ENCODE data around the gene FBLN5. TPM values are rescaled to one million over a fixed set of nuclear protein-coding genes. Genes with fewer than 3 reads are reported as not detected.

FBLN5 gene
- total RNA-seq, 5 donors from 2014 or later (not counting 1 experiment from before 2014, with no cell fraction given), result 4.2 to 19.5 (median 9.5) TPM

DNA sequence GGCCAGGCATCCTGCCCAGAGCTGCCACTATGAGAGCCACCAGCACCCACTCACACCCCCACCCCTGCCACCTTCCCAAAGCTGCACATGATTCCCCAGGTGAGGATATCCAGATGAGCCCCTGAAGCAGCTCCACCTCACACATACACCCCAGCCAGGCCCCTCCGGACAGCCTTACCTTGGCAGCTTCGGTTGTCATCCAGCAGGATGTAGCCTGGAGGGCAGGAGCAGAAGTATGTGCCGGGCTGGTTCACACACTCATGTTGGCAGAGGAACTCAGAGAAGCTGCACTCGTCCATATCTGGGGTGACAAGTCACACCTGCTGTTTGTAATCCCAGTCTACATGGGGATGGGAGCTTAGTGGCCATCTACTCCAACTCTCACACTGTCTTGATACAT, 64.7 kb downstream of the FBLN5 start:
- peaks cover 41 to 59% (median 45%) of the 10 kb centered on the region in 3 donors for H3K4me1 Mint-ChIP-seq
- H3K27me3 Mint-ChIP-seq, result no peaks in the 10 kb centered on the region
- DNase-seq, result no peak
- no peak overlapping the region for H3K4me3 Mint-ChIP-seq
- ChIA-PET POLR2A (no interaction called here), CTCF (no interaction called here)
- Histone ChIP-seq H3K36me3 (ENCODE audit: control insufficient read depth in 2 of 2, extremely low read depth in 1 of 2, insufficient read depth in 1 of 2, low read length in 1 of 2) (no peaks in the 10 kb centered on the region), H3K27ac (ENCODE audit: low read length) (no peak overlapping the region), H3K9me3 (no peaks in the 10 kb centered on the region), H3K4me1 (ENCODE audit: control insufficient read depth in 1 of 2, extremely low read depth in 1 of 2, insufficient read depth in 2 of 2, low read length in 2 of 2) (peaks cover 6 to 26% of the 10 kb centered on the region in 2 experiments), H3K27me3 (replicated peaks in 1 of 2; ENCODE audit: control insufficient read depth in 2 of 2, extremely low read depth in 1 of 2, insufficient read depth in 2 of 2, low read length in 1 of 2) (no peaks in the 10 kb centered on the region), H3K4me3 (ENCODE audit: control insufficient read depth in 1 of 2, extremely low read depth in 1 of 2, low read length in 1 of 2) (no peak overlapping the region)
- no peaks in the 10 kb centered on the region for H3K36me3 Mint-ChIP-seq
- WGBS (ENCODE audit: insufficient coverage), result 83% methylated on average over 2 of the region's 4 CpGs
- no peak for ATAC-seq (replicated peaks in 1 of 4)
- H3K27ac Mint-ChIP-seq, result no peak overlapping the region
- H3K9me3 Mint-ChIP-seq, result no peaks in the 10 kb centered on the region

DNA sequence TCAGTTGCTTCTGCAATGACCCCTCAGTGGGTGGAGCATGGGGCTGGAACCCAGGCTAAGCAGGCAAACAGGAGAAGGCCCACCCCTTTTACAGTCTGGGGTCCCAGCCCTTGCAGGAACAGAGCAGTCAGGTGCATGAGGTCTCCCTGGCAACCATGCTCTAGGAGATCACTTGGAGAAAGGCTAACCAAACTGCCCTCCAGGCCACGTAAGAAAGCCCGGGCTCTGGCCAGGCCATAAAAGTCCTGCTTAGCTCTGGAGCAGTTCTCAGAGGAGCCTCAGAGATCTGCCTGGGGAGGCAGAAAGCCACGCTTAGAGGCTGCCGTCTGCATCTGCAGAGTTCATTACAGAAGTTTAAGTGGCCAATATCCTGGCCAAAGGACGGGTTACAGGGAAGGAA, 65.1 kb downstream of the FBLN5 start:
- WGBS (ENCODE audit: insufficient coverage), result 98% methylated on average over 5 of the region's 5 CpGs
- no peaks in the 10 kb centered on the region for H3K36me3 Mint-ChIP-seq
- ChIA-PET CTCF (no interaction called here), POLR2A (no interaction called here)
- Histone ChIP-seq H3K4me1 (ENCODE audit: control insufficient read depth in 1 of 2, extremely low read depth in 1 of 2, insufficient read depth in 2 of 2, low read length in 2 of 2) (peaks cover 9 to 28% of the 10 kb centered on the region in 2 experiments), H3K27ac (ENCODE audit: low read length) (no peak overlapping the region), H3K27me3 (replicated peaks in 1 of 2; ENCODE audit: control insufficient read depth in 2 of 2, extremely low read depth in 1 of 2, insufficient read depth in 2 of 2, low read length in 1 of 2) (no peaks in the 10 kb centered on the region), H3K36me3 (ENCODE audit: control insufficient read depth in 2 of 2, extremely low read depth in 1 of 2, insufficient read depth in 1 of 2, low read length in 1 of 2) (no peaks in the 10 kb centered on the region), H3K9me3 (no peaks in the 10 kb centered on the region), H3K4me3 (ENCODE audit: control insufficient read depth in 1 of 2, extremely low read depth in 1 of 2, low read length in 1 of 2) (no peak overlapping the region)
- peaks cover 45 to 63% (median 49%) of the 10 kb centered on the region in 3 donors for H3K4me1 Mint-ChIP-seq
- no peak overlapping the region for H3K27ac Mint-ChIP-seq
- no peaks in the 10 kb centered on the region for H3K9me3 Mint-ChIP-seq
- H3K27me3 Mint-ChIP-seq, result no peaks in the 10 kb centered on the region
- ATAC-seq (replicated peaks in 1 of 4) (no peak), DNase-seq (no peak)
- H3K4me3 Mint-ChIP-seq, result no peak overlapping the region

DNA sequence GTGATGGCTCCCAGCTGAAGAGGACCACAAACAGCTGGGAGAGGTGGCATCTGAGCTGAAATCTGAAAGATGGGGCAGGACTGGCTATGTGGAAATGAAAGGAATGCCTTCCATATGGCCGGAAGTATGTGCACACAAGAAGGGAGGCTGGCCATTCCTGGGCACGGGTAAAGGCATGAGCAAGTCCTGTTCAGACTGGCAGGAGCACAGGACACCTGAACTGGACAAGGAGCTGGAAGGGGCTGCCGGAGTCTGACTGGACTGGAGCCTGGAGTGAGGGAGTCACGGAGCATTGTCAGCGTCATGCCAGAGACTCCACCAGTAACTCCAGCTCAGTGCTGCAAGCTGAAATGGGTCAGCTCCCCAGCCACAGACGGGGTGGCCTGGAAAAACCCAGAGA, 68.3 kb downstream of the FBLN5 start:
- Histone ChIP-seq H3K27me3 (replicated peaks in 1 of 2; ENCODE audit: control insufficient read depth in 2 of 2, extremely low read depth in 1 of 2, insufficient read depth in 2 of 2, low read length in 1 of 2) (no peaks in the 10 kb centered on the region), H3K9me3 (no peaks in the 10 kb centered on the region), H3K36me3 (ENCODE audit: control insufficient read depth in 2 of 2, extremely low read depth in 1 of 2, insufficient read depth in 1 of 2, low read length in 1 of 2) (no peaks in the 10 kb centered on the region), H3K4me1 (ENCODE audit: control insufficient read depth in 1 of 2, extremely low read depth in 1 of 2, insufficient read depth in 2 of 2, low read length in 2 of 2) (peaks cover 27 to 58% of the 10 kb centered on the region in 2 experiments), H3K27ac (ENCODE audit: low read length) (no peak overlapping the region), H3K4me3 (ENCODE audit: control insufficient read depth in 1 of 2, extremely low read depth in 1 of 2, low read length in 1 of 2) (no peak overlapping the region)
- ChIA-PET CTCF (no interaction called here), POLR2A (interaction anchor here in 1 of 2 donors (0.5 kb wide), 2 partner anchors 10 to 12 kb away, joined by 3 to 6 read pairs; no protein-coding TSS in a partner anchor)
- peaks cover 73 to 83% (median 75%) of the 10 kb centered on the region in 3 donors for H3K4me1 Mint-ChIP-seq
- H3K4me3 Mint-ChIP-seq, result peak overlapping the region in 1 of 3 donors; percentile 22
- H3K27ac Mint-ChIP-seq, result peak overlapping the region; percentile 43 to 57
- H3K9me3 Mint-ChIP-seq, result no peaks in the 10 kb centered on the region
- H3K36me3 Mint-ChIP-seq, result no peaks in the 10 kb centered on the region
- ATAC-seq (replicated peaks in 1 of 4) (no peak), DNase-seq (no peak)
- WGBS (ENCODE audit: insufficient coverage), result 84% methylated on average over 6 of the region's 6 CpGs
- no peaks in the 10 kb centered on the region for H3K27me3 Mint-ChIP-seq

DNA sequence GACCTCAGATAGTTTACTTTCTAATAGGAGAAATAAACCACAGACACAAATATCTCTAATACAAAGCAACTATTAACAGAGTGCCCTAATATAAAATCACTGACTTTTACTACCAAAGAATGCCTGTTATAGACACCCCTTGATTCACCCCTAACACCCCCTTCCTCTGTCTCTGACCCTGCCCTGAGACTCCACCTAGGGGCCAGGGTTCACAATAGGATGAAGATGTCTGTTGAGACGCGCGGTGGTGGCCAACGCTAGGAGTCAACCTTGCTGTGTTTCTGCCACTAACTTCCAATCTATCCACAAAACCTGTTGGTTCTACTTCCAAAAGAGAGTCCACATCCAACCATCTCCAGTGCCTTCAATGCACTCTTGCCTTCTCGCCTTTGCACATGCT, 69.2 kb downstream of the FBLN5 start:
- H3K27ac Mint-ChIP-seq, result peak overlapping the region in 1 of 2 donors; percentile 57
- DNase-seq (no peak), ATAC-seq (replicated peaks in 1 of 4) (no peak)
- H3K4me1 Mint-ChIP-seq, result peaks cover 83 to 90% (median 83%) of the 10 kb centered on the region in 3 donors
- H3K27ac ChIP-seq (ENCODE audit: low read length), result no peak overlapping the region
- peaks cover 35 to 68% of the 10 kb centered on the region in 2 experiments for H3K4me1 ChIP-seq (ENCODE audit: control insufficient read depth in 1 of 2, extremely low read depth in 1 of 2, insufficient read depth in 2 of 2, low read length in 2 of 2)
- H3K4me3 Mint-ChIP-seq, result peak overlapping the region in 1 of 3 donors; percentile 0
- no peaks in the 10 kb centered on the region for H3K9me3 Mint-ChIP-seq
- no peaks in the 10 kb centered on the region for H3K36me3 Mint-ChIP-seq
- ChIA-PET CTCF (no interaction called here), POLR2A (no interaction called here)
- H3K27me3 ChIP-seq (replicated peaks in 1 of 2; ENCODE audit: control insufficient read depth in 2 of 2, extremely low read depth in 1 of 2, insufficient read depth in 2 of 2, low read length in 1 of 2), result no peaks in the 10 kb centered on the region
- no peaks in the 10 kb centered on the region for H3K36me3 ChIP-seq (ENCODE audit: control insufficient read depth in 2 of 2, extremely low read depth in 1 of 2, insufficient read depth in 1 of 2, low read length in 1 of 2)
- no peak overlapping the region for H3K4me3 ChIP-seq (ENCODE audit: control insufficient read depth in 1 of 2, extremely low read depth in 1 of 2, low read length in 1 of 2)
- H3K9me3 ChIP-seq, result no peaks in the 10 kb centered on the region
- WGBS (ENCODE audit: insufficient coverage), result 100% methylated on average over 5 of the region's 5 CpGs
- no peaks in the 10 kb centered on the region for H3K27me3 Mint-ChIP-seq

DNA sequence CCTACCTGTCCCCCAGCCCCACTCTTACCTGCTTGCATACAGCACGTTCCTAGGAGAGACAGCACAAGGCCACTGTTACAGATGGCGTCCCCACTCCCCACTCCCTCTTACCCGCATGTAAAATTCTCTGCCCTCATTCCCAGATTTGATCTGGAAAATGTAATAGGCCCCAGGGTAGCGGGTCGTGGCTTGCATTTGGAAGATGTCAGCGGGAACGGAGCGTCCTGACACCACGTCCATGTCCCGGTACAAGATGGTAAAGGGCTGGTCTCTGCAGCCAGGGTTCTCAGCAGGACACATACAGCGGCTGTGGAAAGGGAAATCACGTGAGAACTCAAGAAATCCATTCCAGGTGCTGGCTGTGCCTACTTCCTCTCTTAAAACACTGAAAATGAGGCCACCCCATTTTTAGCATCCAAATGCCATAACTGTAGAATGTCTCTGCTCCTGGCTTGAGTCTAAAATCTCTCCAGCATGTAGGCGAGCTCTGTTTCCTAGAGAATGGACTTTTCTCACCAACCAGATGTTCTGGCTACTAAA, 70.0 kb downstream of the FBLN5 start:
- Mint-ChIP-seq H3K4me3 (peak overlapping the region in 1 of 3 donors; percentile 29), H3K27ac (peak overlapping the region; percentile 71 to 100), H3K36me3 (no peaks in the 10 kb centered on the region), H3K4me1 (peaks cover 86 to 93% (median 89%) of the 10 kb centered on the region in 3 donors), H3K9me3 (no peaks in the 10 kb centered on the region), H3K27me3 (no peaks in the 10 kb centered on the region)
- H3K36me3 ChIP-seq (ENCODE audit: control insufficient read depth in 2 of 2, extremely low read depth in 1 of 2, insufficient read depth in 1 of 2, low read length in 1 of 2), result no peaks in the 10 kb centered on the region
- H3K4me3 ChIP-seq (ENCODE audit: control insufficient read depth in 1 of 2, extremely low read depth in 1 of 2, low read length in 1 of 2), result no peak overlapping the region
- no peak overlapping the region for H3K27ac ChIP-seq (ENCODE audit: low read length)
- H3K9me3 ChIP-seq, result no peaks in the 10 kb centered on the region
- POLR2A ChIA-PET, result interaction anchor here in 1 of 2 donors (0.6 kb wide), 1 partner anchor 86 kb away, joined by 5 read pairs; no protein-coding TSS in a partner anchor
- peaks cover 38 to 76% of the 10 kb centered on the region in 2 experiments for H3K4me1 ChIP-seq (ENCODE audit: control insufficient read depth in 1 of 2, extremely low read depth in 1 of 2, insufficient read depth in 2 of 2, low read length in 2 of 2)
- no peak for ATAC-seq (replicated peaks in 1 of 4)
- CTCF ChIA-PET, result no interaction called here
- no peak for DNase-seq
- no peaks in the 10 kb centered on the region for H3K27me3 ChIP-seq (replicated peaks in 1 of 2; ENCODE audit: control insufficient read depth in 2 of 2, extremely low read depth in 1 of 2, insufficient read depth in 2 of 2, low read length in 1 of 2)
- 86% methylated on average over 12 of the region's 13 CpGs for WGBS (ENCODE audit: insufficient coverage)

DNA sequence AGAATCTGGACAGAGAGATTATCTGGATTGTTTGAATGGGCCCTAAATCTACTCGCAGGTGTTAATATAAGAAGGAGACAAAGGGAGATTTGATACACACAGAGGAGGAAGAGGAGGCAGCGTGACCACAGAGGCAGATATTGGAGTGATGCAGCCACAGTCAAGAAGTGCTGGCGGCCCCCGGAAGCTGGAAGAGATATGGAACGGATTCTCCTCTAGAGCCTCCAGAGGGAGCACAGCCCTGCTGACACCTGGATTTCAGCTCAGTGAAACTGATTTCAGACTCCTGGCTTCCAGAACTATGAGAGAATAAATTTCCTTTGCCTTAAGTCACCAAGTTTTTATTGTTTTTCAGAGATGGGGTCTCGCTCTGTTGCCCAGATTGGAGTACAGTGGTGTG, 71.0 kb downstream of the FBLN5 start:
- ChIA-PET CTCF (no interaction called here), POLR2A (no interaction called here)
- H3K36me3 Mint-ChIP-seq, result no peaks in the 10 kb centered on the region
- ATAC-seq (replicated peaks in 1 of 4) (no peak), DNase-seq (no peak)
- peak overlapping the region in 1 of 3 donors; percentile 27 for H3K4me3 Mint-ChIP-seq
- no peaks in the 10 kb centered on the region for H3K9me3 Mint-ChIP-seq
- no peaks in the 10 kb centered on the region for H3K27me3 Mint-ChIP-seq
- no peaks in the 10 kb centered on the region for H3K36me3 ChIP-seq (ENCODE audit: control insufficient read depth in 2 of 2, extremely low read depth in 1 of 2, insufficient read depth in 1 of 2, low read length in 1 of 2)
- H3K27ac ChIP-seq (ENCODE audit: low read length), result no peak overlapping the region
- no peaks in the 10 kb centered on the region for H3K27me3 ChIP-seq (replicated peaks in 1 of 2; ENCODE audit: control insufficient read depth in 2 of 2, extremely low read depth in 1 of 2, insufficient read depth in 2 of 2, low read length in 1 of 2)
- H3K9me3 ChIP-seq, result no peaks in the 10 kb centered on the region
- H3K4me1 ChIP-seq (ENCODE audit: control insufficient read depth in 1 of 2, extremely low read depth in 1 of 2, insufficient read depth in 2 of 2, low read length in 2 of 2), result peaks cover 45 to 85% of the 10 kb centered on the region in 2 experiments
- H3K4me3 ChIP-seq (ENCODE audit: control insufficient read depth in 1 of 2, extremely low read depth in 1 of 2, low read length in 1 of 2), result no peak overlapping the region
- peak overlapping the region; percentile 100 for H3K27ac Mint-ChIP-seq
- peaks cover 95 to 98% (median 96%) of the 10 kb centered on the region in 3 donors for H3K4me1 Mint-ChIP-seq
- WGBS (ENCODE audit: insufficient coverage), result 92% methylated on average over 6 of the region's 6 CpGs

Measured in T-cell (primary cell).